SK-N-MC (cell line): Measurements from ENCODE around the gene SLCO4A1.

ENCODE experiments used
- EZH2 ChIP-seq: fragments of 200-600 bp; sonication (generic); IDR thresholded peaks from one replicate; pipeline ENCODE4 v1.6.1; 2017; ENCODE audit warnings: antibody characterized with exemption
- POLR2AphosphoS5 ChIP-seq: IDR thresholded peaks from 2 replicates; pipeline ENCODE4 v1.6.1; 2012; ENCODE audit warnings: mild to moderate bottlenecking, low read depth, low read length, borderline replicate concordance

DNA sequence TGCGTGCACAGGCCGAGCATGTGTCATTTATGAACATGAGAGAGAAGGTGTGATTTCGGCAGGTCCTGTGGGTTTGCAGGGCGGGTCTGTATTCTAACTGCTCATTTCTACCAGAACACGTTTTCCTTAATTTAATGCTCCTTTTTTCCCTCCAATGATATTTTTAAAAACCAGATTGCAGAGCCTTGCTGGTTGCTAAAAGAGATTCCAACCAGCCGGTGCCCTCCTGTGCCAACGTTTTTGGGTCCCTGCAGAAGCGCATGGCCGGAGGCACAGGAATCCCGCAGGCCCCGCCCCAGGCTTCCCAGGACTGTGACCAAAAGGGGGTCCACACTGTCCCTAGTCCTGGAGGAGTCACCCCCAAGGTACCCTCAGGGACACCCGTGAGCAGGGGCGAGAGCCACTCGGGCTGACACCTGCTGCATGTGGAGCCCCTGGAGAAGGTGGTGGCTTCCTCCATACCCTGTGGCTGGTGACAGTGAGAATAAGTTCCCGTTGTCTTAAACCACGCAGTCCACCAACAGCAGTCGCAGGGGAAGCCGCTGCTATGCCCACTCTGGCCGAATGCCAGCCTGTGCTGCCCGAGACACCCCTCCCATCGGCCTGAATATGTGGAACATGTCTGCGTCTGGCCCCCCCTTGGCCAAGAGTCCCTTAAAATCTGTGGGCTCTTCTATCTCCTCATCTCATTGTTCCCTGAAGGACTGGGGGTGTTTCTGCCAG lies 50.7 kb downstream of the SLCO4A1 start:
- no peak for TF ChIP-seq EZH2
- TF ChIP-seq POLR2AphosphoS5, result no peak
